Uterus (tissue), 4 donors: Measurements from ENCODE around the gene PPHLN1. TPM values are rescaled to one million over a fixed set of nuclear protein-coding genes. Genes with fewer than 3 reads are reported as not detected.
"Not testable (repeated sequence)": the region's sequence is repeated elsewhere in the genome, so short reads cannot be mapped to it uniquely, and the experiment has no call there.

ENCODE experiments used
- DNase-seq, 2 donors: peaks; one replicate each; pipeline ENCODE4 v3.0.0-alpha.2; 2019 to 2020
- H3K27ac ChIP-seq, 2 donors: fragments of 200-600 bp; sonication (generic); 1 replicate in 1 of 2; 2 replicates in 1 of 2; pipeline ENCODE4 v1.5.1; 2016 to 2018
- H3K27me3 ChIP-seq, 2 donors: fragments of 200-600 bp; sonication (generic); one replicate each; pipeline ENCODE4 v1.5.1; 2018 to 2019; ENCODE audit warnings: control low read depth in 1 of 2
- H3K36me3 ChIP-seq, 2 donors: fragments of 200-600 bp; sonication (generic); one replicate each; pipeline ENCODE4 v1.5.1; 2019; ENCODE audit warnings: control low read depth in 1 of 2
- H3K4me1 ChIP-seq, 2 donors: fragments of 200-600 bp; sonication (generic); one replicate each; pipeline ENCODE4 v1.5.1; 2018 to 2019; ENCODE audit warnings: control low read depth in 1 of 2
- H3K4me3 ChIP-seq, 2 donors: fragments of 200-600 bp; sonication (generic); 1 replicate in 1 of 2; 2 replicates in 1 of 2; pipeline ENCODE4 v1.5.1; 2018 to 2019; ENCODE audit warnings: mild to moderate bottlenecking in 1 of 2
- H3K9me3 ChIP-seq, 2 donors: fragments of 200-600 bp; sonication (generic); one replicate each; pipeline ENCODE4 v1.5.1; 2019; ENCODE audit warnings: control low read depth in 1 of 2
- POLR2A ChIP-seq, 2 donors: fragments of 450-650 bp; IDR thresholded peaks; one replicate each; pipeline ENCODE4 v1.6.1; 2016; ENCODE audit warnings: antibody characterized with exemption in 2 of 2, mild to moderate bottlenecking in 1 of 2, moderate library complexity in 1 of 2
- intact Hi-C: fragments of 100-400 bp; cut with DNase I; formaldehyde crosslinking; loops from one replicate; pipeline ENCODE4 v1.15.1; 2023; ENCODE audit warnings: low total_unique reads
- total RNA-seq, 4 donors: library from RNA; depleted of rRNA in 3 of 4; stranded (reverse); fragments of >200 nt in 3 of 4; gene quantifications; one replicate each; pipeline versions ENCODE4 v1.1.0 to v1.2.4, GENCODE V29; 2014 to 2023
- TF ChIP-seq, protein P1 (sequence below), 4 experiments: fragments of 200-600 bp in 2 of 4; fragments of 450-650 bp in 2 of 4; sonication (generic) in 2 of 4; IDR thresholded peaks; one replicate each; pipeline ENCODE4 v1.5.1; 2016 to 2019; ENCODE audit warnings: antibody characterized with exemption in 4 of 4, mild to moderate bottlenecking in 2 of 4, moderate library complexity in 1 of 4
- donor health status: DM: yes; HTN: yes; CAD: no.

Gene PPHLN1
- total RNA-seq, 4 donors from 2014 or later, result 20.2 to 124 (median 53.3) TPM

DNA sequence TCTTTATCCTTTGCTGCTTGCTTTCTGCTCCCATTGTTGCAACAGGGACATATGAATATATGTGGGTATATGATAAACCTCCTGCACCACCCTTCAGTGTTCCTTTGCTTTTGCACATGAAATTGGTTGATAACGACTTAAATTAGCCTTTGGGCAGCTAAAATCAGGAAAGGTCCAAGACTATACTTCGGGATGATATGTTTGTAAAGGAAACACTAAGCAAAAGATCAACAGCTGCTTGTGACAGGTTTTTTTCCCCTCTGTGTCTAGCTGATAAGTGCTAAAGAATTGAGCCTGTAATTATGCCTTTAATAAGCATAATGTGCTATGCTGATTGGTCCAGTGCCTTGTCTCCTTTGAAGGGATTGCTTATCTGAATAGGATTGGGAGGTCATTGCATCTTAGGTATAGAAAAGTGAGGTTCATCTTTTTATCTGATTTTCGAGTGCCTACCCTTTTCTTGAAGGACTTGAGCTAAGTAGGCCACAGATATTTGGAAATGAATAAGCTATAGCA lies 59.4 kb downstream of the PPHLN1 start:
- Histone ChIP-seq H3K27ac (no peak overlapping the region), H3K27me3 (no peaks in the 10 kb centered on the region), H3K4me1 (no peaks in the 10 kb centered on the region), H3K4me3 (no peak overlapping the region), H3K36me3 (no peaks in the 10 kb centered on the region), H3K9me3 (no peaks in the 10 kb centered on the region)
- intact Hi-C loops, result no loop called here
- no peak for TF ChIP-seq POLR2A (IDR thresholded peaks at IDR 0.05)
- TF ChIP-seq, protein P1, sequence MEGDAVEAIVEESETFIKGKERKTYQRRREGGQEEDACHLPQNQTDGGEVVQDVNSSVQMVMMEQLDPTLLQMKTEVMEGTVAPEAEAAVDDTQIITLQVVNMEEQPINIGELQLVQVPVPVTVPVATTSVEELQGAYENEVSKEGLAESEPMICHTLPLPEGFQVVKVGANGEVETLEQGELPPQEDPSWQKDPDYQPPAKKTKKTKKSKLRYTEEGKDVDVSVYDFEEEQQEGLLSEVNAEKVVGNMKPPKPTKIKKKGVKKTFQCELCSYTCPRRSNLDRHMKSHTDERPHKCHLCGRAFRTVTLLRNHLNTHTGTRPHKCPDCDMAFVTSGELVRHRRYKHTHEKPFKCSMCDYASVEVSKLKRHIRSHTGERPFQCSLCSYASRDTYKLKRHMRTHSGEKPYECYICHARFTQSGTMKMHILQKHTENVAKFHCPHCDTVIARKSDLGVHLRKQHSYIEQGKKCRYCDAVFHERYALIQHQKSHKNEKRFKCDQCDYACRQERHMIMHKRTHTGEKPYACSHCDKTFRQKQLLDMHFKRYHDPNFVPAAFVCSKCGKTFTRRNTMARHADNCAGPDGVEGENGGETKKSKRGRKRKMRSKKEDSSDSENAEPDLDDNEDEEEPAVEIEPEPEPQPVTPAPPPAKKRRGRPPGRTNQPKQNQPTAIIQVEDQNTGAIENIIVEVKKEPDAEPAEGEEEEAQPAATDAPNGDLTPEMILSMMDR (IDR thresholded peaks at IDR 0.05), result no peak
- no peak for DNase-seq

DNA sequence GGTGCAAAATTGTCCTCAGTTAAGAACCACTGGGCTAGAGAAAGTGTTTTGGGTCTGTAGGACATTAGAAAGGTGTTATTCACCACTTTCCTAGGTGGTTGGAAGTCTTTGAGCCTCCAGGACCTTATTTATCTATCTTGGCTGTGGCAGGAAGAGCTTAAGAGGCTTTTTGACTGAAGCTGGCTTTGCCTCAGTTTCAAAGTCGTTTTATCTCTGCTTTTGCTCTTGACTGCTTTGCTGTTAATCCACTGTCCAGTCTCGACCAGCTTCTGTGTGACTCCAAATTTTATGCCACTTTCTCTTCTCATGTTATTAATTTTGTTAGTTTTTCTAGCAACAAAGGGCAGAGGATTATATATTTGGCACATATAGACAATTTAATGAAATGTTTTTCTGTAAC lies 60.3 kb downstream of the PPHLN1 start:
- DNase-seq, result no peak
- no peak overlapping the region for H3K4me3 ChIP-seq
- TF ChIP-seq, protein P1 (IDR thresholded peaks at IDR 0.05), result no peak
- no peak for TF ChIP-seq POLR2A (IDR thresholded peaks at IDR 0.05)
- H3K36me3 ChIP-seq, result no peaks in the 10 kb centered on the region
- H3K9me3 ChIP-seq, result no peaks in the 10 kb centered on the region
- no peak overlapping the region for H3K27ac ChIP-seq
- no peaks in the 10 kb centered on the region for H3K27me3 ChIP-seq
- intact Hi-C loops, result no loop called here
- no peaks in the 10 kb centered on the region for H3K4me1 ChIP-seq

DNA sequence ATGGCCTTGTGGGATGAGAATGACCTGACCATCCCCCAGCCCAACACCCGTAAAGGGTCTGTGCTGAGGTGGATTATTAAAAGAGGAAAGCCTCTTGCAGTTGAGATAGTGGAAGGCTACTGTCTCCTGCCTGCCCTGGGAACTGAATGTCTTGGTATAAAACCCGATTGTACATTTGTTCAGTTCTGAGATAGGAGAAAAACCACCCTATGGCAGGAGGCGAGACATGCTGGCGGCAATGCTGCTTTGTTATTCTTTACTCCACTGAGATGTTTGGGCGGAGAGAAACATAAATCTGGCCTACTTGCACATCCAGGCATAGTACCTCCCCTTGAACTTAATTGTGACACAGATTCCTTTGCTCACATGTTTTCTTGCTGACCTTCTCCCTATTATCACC lies 62.1 kb downstream of the PPHLN1 start:
- H3K4me1 ChIP-seq, H3K9me3 ChIP-seq, DNase-seq, H3K27ac ChIP-seq, H3K4me3 ChIP-seq, intact Hi-C loops, H3K36me3 ChIP-seq, H3K27me3 ChIP-seq: not testable (repeated sequence)

DNA sequence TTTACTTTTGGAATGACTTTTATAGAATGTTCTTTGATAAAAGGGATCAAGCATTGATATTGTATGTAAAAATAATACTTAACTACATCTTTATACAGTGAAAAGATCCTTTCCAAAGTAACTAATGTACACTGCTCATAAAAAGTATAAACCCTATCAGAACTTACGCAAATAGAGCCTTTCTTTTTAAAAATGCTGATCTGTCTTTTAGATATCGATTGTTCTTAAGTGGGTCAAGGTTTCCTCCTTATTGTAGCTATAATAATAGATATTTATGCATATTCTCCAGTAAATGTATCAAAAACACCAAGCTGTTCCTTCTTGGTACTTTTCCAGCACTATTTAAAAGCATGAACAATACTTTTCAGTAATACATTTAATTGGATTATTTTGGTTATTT lies 68.5 kb downstream of the PPHLN1 start:
- no peak overlapping the region for H3K4me3 ChIP-seq
- intact Hi-C loops, result no loop called here
- DNase-seq, result no peak

DNA sequence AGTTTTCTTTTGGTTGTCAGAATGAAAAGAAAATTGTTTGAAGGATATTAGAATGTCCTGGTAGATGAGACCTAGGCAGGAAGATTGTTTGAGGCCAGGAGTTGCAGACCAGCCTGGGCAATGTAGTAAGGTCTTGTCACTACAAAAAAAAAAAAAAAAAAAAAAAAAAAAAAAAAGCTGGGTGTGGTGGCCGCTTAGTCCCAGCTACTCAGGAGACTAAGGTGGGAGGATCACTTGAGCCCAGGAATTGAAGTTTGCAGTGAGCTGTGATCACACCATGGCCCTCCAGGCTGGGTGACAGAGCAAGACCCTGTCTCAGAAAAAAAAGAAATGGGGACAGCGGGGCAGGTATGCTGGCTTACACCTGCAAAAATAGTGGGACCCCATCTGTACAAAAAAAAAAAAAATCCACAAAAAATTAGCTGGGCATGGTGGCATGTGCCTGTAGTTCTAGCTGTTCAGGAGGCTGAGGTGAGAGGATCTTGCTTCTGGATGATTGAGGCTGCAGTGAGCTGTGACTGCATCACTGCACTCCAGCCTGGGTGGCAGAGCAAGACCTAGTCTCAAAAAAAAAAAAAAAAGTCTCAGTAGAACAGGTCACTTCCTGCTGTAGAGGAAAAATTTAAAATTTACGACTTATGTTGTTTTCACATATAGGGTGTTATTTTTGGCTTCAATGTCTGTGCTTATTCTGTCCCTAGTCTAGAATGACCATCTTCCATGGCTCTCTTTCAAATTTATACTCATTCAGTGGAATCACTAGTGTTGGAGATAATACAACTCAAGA lies 70.7 kb downstream of the PPHLN1 start:
- Histone ChIP-seq H3K27me3 (no peaks in the 10 kb centered on the region), H3K4me1 (no peaks in the 10 kb centered on the region), H3K4me3 (no peak overlapping the region), H3K27ac (no peak overlapping the region), H3K36me3 (no peaks in the 10 kb centered on the region), H3K9me3 (no peaks in the 10 kb centered on the region)
- DNase-seq, result no peak
- TF ChIP-seq, protein P1 (IDR thresholded peaks at IDR 0.05), result no peak
- no peak for TF ChIP-seq POLR2A (IDR thresholded peaks at IDR 0.05)
- intact Hi-C loops, result no loop called here

More for the DNA sequence above, 68.5 kb downstream of the PPHLN1 start:
- H3K9me3 ChIP-seq, result no peaks in the 10 kb centered on the region
- TF ChIP-seq, protein P1 (IDR thresholded peaks at IDR 0.05), result no peak
- TF ChIP-seq POLR2A (IDR thresholded peaks at IDR 0.05), result no peak
- H3K36me3 ChIP-seq, result no peaks in the 10 kb centered on the region
- no peak overlapping the region for H3K27ac ChIP-seq
- no peaks in the 10 kb centered on the region for H3K4me1 ChIP-seq
- H3K27me3 ChIP-seq, result no peaks in the 10 kb centered on the region
